T-cell (primary cell): ENCODE measurements around the gene SAMD5. TPM values are rescaled to one million over a fixed set of nuclear protein-coding genes. Genes with fewer than 3 reads are reported as not detected.

Source experiments
- ATAC-seq, 4 experiments: fragments of 200-7000 bp in 3 of 4; fragments of 150-1000 bp in 1 of 4; cut with Tn5 transposase; replicated peaks in 1 of 4; 1 replicate in 3 of 4; 2 replicates in 1 of 4; pipeline ENCODE4 v1.10.0; 2021; ENCODE audit warnings: moderate library complexity in 3 of 4, mild to moderate bottlenecking in 2 of 4, moderate number of reproducible peaks in 1 of 4
- CTCF ChIA-PET, 2 donors: fragments of 300-600 bp; sonication (Branson Sonifier 250); formaldehyde crosslinking; loops; one replicate each; lab custom pipeline; 2022; ENCODE audit warnings: antibody characterized with exemption in 2 of 2; lab: Charles Lee
- POLR2A ChIA-PET, 2 donors: fragments of 300-600 bp; sonication (Branson Sonifier 250); formaldehyde crosslinking; loops; one replicate each; lab custom pipeline; 2022; ENCODE audit warnings: antibody characterized with exemption in 2 of 2; lab: Charles Lee
- DNase-seq, 35 experiments: peaks; one replicate each; pipeline versions ENCODE4 v3.0.0 to v3.0.0-alpha.2; 2013 to 2023
- H3K27ac ChIP-seq: one replicate; pipeline ENCODE4 v1.5.1; 2013; ENCODE audit warnings: low read length
- H3K27me3 ChIP-seq, 2 experiments: replicated peaks in 1 of 2; 1 replicate in 1 of 2; 2 replicates in 1 of 2; pipeline versions ENCODE4 v1.6.1 to v1.7.0; 2013; ENCODE audit warnings: low read length in 1 of 2, mixed read lengths in 1 of 2; ENCODE audit not compliant: control insufficient read depth in 2 of 2, insufficient read depth in 2 of 2; ENCODE audit errors: extremely low read depth in 1 of 2
- H3K36me3 ChIP-seq, 2 donors: 1 replicate in 1 of 2; 2 replicates in 1 of 2; pipeline versions ENCODE4 v1.6.1 to v1.7.0; 2013; ENCODE audit warnings: low read length in 1 of 2; ENCODE audit not compliant: control insufficient read depth in 2 of 2, insufficient read depth in 1 of 2; ENCODE audit errors: extremely low read depth in 1 of 2
- H3K4me1 ChIP-seq, 2 experiments: 1 replicate in 1 of 2; 2 replicates in 1 of 2; pipeline versions ENCODE4 v1.6.1 to v1.7.0; 2013; ENCODE audit warnings: low read length in 2 of 2, mixed read lengths in 1 of 2; ENCODE audit not compliant: insufficient read depth in 2 of 2, control insufficient read depth in 1 of 2; ENCODE audit errors: extremely low read depth in 1 of 2
- H3K4me3 ChIP-seq, 2 donors: 1 replicate in 1 of 2; 2 replicates in 1 of 2; pipeline versions ENCODE4 v1.5.1 to v1.7.0; 2013; ENCODE audit warnings: mild to moderate bottlenecking in 2 of 2, low read length in 1 of 2, moderate library complexity in 1 of 2; ENCODE audit not compliant: control insufficient read depth in 1 of 2; ENCODE audit errors: extremely low read depth in 1 of 2
- H3K9me3 ChIP-seq: 2 replicates; pipeline ENCODE4 v1.7.0; 2013
- H3K27ac Mint-ChIP-seq, 2 donors: one replicate each; pipeline ENCODE4 v1.8.0; 2020 to 2021; ENCODE audit warnings: mild to moderate bottlenecking in 2 of 2, mixed read lengths in 2 of 2
- H3K27me3 Mint-ChIP-seq, 2 donors: one replicate each; pipeline ENCODE4 v1.8.0; 2021 to 2022; ENCODE audit warnings: mixed read lengths in 2 of 2
- H3K36me3 Mint-ChIP-seq: one replicate; pipeline ENCODE4 v1.8.0; 2021; ENCODE audit warnings: mixed read lengths
- H3K4me1 Mint-ChIP-seq, 3 donors: one replicate each; pipeline ENCODE4 v1.8.0; 2020 to 2022; ENCODE audit warnings: mixed read lengths in 3 of 3, mild to moderate bottlenecking in 1 of 3
- H3K4me3 Mint-ChIP-seq, 3 donors: one replicate each; pipeline ENCODE4 v1.8.0; 2020 to 2022; ENCODE audit warnings: mild to moderate bottlenecking in 3 of 3, mixed read lengths in 3 of 3, moderate library complexity in 3 of 3
- H3K9me3 Mint-ChIP-seq, 3 donors: one replicate each; pipeline ENCODE4 v1.8.0; 2020 to 2022; ENCODE audit warnings: mixed read lengths in 3 of 3
- WGBS: methylation state at CpG from one replicate; pipeline ENCODE4 v1.1.5; 2013; ENCODE audit warnings: missing lambda C conversion rate; ENCODE audit not compliant: insufficient coverage; 5-methylcytosine and 5-hydroxymethylcytosine counted together
- total RNA-seq, 35 experiments: library from RNA in 6 of 35; stranded (reverse) in 6 of 35; fragments of 120-200 nt in 1 of 35; gene quantifications; one replicate each; pipeline versions ENCODE4 v1.2.1 to v1.2.4 and lab custom pipeline; 2013 to 2026

Gene SAMD5
- total RNA-seq, 5 donors from 2014 or later (not counting 1 experiment from before 2014, with no cell fraction given): not detected

DNA sequence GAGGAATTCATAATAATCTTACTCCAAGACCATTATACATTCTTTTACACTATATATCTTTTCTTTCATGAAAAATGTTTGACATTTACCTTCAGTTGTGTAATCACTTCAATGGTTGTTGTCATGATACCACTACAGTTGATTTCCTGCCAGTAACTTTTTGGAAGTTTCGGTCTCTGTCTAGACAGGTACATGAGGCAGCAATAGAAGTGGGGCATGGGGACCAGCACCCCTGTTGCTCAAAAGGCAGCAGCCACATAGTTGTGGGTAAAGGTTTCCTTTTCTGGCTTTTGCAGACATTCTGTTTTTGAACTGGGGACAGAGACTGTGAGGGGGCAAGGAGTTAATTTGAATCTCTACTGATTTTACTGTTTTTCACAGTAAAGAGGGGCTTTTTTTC, 14.1 kb downstream of the SAMD5 start:
- Mint-ChIP-seq H3K9me3 (no peaks in the 10 kb centered on the region), H3K27me3 (peaks cover 18 to 28% of the 10 kb centered on the region in 2 donors), H3K4me1 (no peaks in the 10 kb centered on the region), H3K36me3 (no peaks in the 10 kb centered on the region), H3K4me3 (no peak overlapping the region), H3K27ac (no peak overlapping the region)
- ATAC-seq (no peak), DNase-seq (no peak)
- 57% methylated on average over 1 of the region's 1 CpG for WGBS
- ChIA-PET CTCF (no interaction called here), POLR2A (no interaction called here)
- Histone ChIP-seq H3K36me3 (no peaks in the 10 kb centered on the region), H3K27ac (no peak overlapping the region), H3K9me3 (no peaks in the 10 kb centered on the region), H3K4me3 (no peak overlapping the region), H3K27me3 (peaks cover 0 to 2% of the 10 kb centered on the region in 2 experiments), H3K4me1 (no peaks in the 10 kb centered on the region)

- Histone ChIP-seq H3K36me3 (no peaks in the 10 kb centered on the region), H3K9me3 (no peaks in the 10 kb centered on the region), H3K27me3 (peaks cover 2 to 3% of the 10 kb centered on the region in 2 experiments), H3K4me3 (no peak overlapping the region), H3K27ac (no peak overlapping the region), H3K4me1 (peaks cover 2 to 5% of the 10 kb centered on the region in 2 experiments)
- ATAC-seq: no peak
- Mint-ChIP-seq H3K9me3 (no peaks in the 10 kb centered on the region), H3K27ac (no peak overlapping the region), H3K4me1 (peaks cover 4 to 8% (median 8%) of the 10 kb centered on the region in 3 donors), H3K36me3 (no peaks in the 10 kb centered on the region), H3K27me3 (peaks cover 18 to 34% of the 10 kb centered on the region in 2 donors), H3K4me3 (no peak overlapping the region)
- 81% methylated on average over 4 of the region's 5 CpGs for WGBS
- no peak for DNase-seq
- POLR2A ChIA-PET: no interaction called here
- CTCF ChIA-PET: no interaction called here
Measured at GRCh38 chr6:147525519-147526209, 17.2 kb downstream of the SAMD5 start.

DNA sequence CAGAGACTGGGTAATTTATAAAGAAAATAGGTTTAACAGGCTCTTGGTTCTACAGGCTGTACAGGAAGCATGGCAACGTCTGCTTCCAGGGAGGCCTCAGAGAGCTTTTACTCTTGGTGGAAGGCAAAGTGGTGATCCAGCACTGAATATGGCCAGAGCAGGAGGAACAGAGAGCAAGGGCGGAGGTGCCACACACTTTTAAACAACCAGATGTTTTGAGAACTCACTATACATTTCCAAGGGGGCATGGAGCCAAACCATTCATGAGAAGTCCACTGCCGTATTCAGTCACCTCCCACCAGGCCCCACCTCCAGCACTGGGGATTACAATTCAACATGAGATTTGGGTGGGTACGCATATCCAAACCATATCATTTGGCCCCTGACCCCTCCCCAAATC, 18.7 kb downstream of the SAMD5 start:
- H3K27ac ChIP-seq: no peak overlapping the region
- H3K4me3 ChIP-seq: no peak overlapping the region
- ChIA-PET POLR2A (interaction anchor here in 1 of 2 donors (0.5 kb wide), 1 partner anchor 148 kb away, joined by 4 read pairs; no protein-coding TSS in a partner anchor), CTCF (no interaction called here)
- H3K27me3 Mint-ChIP-seq: peaks cover 18 to 35% of the 10 kb centered on the region in 2 donors
- H3K4me3 Mint-ChIP-seq: no peak overlapping the region
- ATAC-seq (no peak), DNase-seq (no peak)
- H3K4me1 Mint-ChIP-seq: peaks cover 8 to 10% (median 10%) of the 10 kb centered on the region in 3 donors
- H3K9me3 Mint-ChIP-seq: no peaks in the 10 kb centered on the region
- peaks cover 2 to 5% of the 10 kb centered on the region in 2 experiments for H3K4me1 ChIP-seq
- peaks cover 3 to 5% of the 10 kb centered on the region in 2 experiments for H3K27me3 ChIP-seq
- no peaks in the 10 kb centered on the region for H3K36me3 Mint-ChIP-seq
- no peaks in the 10 kb centered on the region for H3K36me3 ChIP-seq
- H3K27ac Mint-ChIP-seq: no peak overlapping the region
- no peaks in the 10 kb centered on the region for H3K9me3 ChIP-seq
- 83% methylated on average over 3 of the region's 4 CpGs for WGBS

DNA sequence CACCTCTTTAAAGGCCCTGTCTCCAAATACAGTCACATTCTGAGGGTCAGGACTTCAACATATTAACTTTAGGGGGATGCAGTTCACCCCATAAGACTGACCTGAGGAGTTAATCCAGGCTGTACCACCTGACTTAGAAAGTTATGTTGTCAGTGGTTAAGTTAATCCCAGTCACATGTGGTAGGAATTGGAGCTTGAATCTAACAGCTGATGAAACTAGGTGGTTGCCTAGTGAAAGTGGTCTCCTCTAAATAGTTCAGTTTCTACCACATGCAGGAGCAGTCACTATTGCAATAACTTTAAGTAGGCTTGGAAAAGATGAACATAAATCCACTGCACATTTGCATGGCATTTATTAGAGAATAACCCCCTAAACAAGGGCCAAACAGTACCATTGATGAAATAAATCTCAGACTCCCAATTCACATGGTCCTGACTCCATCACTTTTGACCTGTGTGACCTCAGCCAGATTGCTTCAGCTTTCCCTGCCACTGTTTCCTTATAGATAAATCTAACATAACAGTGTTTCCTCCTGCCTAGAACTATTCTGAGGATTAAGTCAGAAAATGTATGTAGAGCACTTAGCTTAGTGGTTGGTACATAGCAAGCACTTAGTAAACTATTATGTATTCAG, 20.1 kb downstream of the SAMD5 start:
- no peak for ATAC-seq
- no peak overlapping the region for H3K27ac ChIP-seq

GRCh38 chr6:147530132-147531060, 21.9 kb downstream of the SAMD5 start:
- peak overlapping the region in 1 of 2 donors; percentile 26 for H3K4me3 ChIP-seq
- Mint-ChIP-seq H3K27me3 (peaks cover 16 to 26% of the 10 kb centered on the region in 2 donors), H3K36me3 (no peaks in the 10 kb centered on the region), H3K9me3 (no peaks in the 10 kb centered on the region), H3K4me1 (peaks cover 8 to 10% (median 10%) of the 10 kb centered on the region in 3 donors), H3K27ac (no peak overlapping the region), H3K4me3 (no peak overlapping the region)
- peak in 1 of 4 experiments; percentile 39 for ATAC-seq
- no peak overlapping the region for H3K27ac ChIP-seq
- H3K9me3 ChIP-seq: no peaks in the 10 kb centered on the region
- ChIA-PET CTCF (no interaction called here), POLR2A (no interaction called here)
- H3K27me3 ChIP-seq: peaks cover 5% of the 10 kb centered on the region in 2 experiments
- 3% methylated on average over 7 of the region's 13 CpGs for WGBS
- no peaks in the 10 kb centered on the region for H3K36me3 ChIP-seq
- peak in 1 of 35 experiments; percentile 21 for DNase-seq
- H3K4me1 ChIP-seq: peaks cover 2 to 5% of the 10 kb centered on the region in 2 experiments

More for the DNA sequence above, 20.1 kb downstream of the SAMD5 start:
- Histone ChIP-seq H3K9me3 (no peaks in the 10 kb centered on the region), H3K4me1 (peaks cover 2 to 5% of the 10 kb centered on the region in 2 experiments), H3K27me3 (peaks cover 5 to 8% of the 10 kb centered on the region in 2 experiments), H3K4me3 (no peak overlapping the region), H3K36me3 (no peaks in the 10 kb centered on the region)
- Mint-ChIP-seq H3K27ac (no peak overlapping the region), H3K4me3 (no peak overlapping the region), H3K9me3 (no peaks in the 10 kb centered on the region), H3K36me3 (no peaks in the 10 kb centered on the region), H3K27me3 (peaks cover 18 to 40% of the 10 kb centered on the region in 2 donors), H3K4me1 (peaks cover 8 to 10% (median 10%) of the 10 kb centered on the region in 3 donors)
- ChIA-PET POLR2A (no interaction called here), CTCF (no interaction called here)
- no peak for DNase-seq

GRCh38 chr6:147531321-147531720, 22.8 kb downstream of the SAMD5 start:
- Histone ChIP-seq H3K4me3 (no peak overlapping the region), H3K27me3 (peaks cover 5% of the 10 kb centered on the region in 2 experiments), H3K27ac (no peak overlapping the region), H3K36me3 (no peaks in the 10 kb centered on the region), H3K9me3 (no peaks in the 10 kb centered on the region), H3K4me1 (peaks cover 2 to 5% of the 10 kb centered on the region in 2 experiments)
- Mint-ChIP-seq H3K36me3 (no peaks in the 10 kb centered on the region), H3K4me1 (peaks cover 8 to 10% (median 10%) of the 10 kb centered on the region in 3 donors), H3K27me3 (peaks cover 13 to 22% of the 10 kb centered on the region in 2 donors), H3K27ac (no peak overlapping the region), H3K4me3 (no peak overlapping the region), H3K9me3 (no peaks in the 10 kb centered on the region)
- ATAC-seq: no peak
- ChIA-PET CTCF (no interaction called here), POLR2A (no interaction called here)
- DNase-seq: no peak
- 93% methylated on average over 2 of the region's 2 CpGs for WGBS
